SW 1271 (cell line): ENCODE measurements around the gene SIDT2.
A peak's percentile ranks its signal among the peaks of the same experiment; 100 is the strongest.
"Not testable (repeated sequence)": the region's sequence is repeated elsewhere in the genome, so short reads cannot be mapped to it uniquely, and the experiment has no call there.

ENCODE experiments used
- DNase-seq, 2 experiments: peaks; one replicate each; lab custom pipeline; 2025; lab: John Stamatoyannopoulos, UW

The SIDT2 gene

DNA sequence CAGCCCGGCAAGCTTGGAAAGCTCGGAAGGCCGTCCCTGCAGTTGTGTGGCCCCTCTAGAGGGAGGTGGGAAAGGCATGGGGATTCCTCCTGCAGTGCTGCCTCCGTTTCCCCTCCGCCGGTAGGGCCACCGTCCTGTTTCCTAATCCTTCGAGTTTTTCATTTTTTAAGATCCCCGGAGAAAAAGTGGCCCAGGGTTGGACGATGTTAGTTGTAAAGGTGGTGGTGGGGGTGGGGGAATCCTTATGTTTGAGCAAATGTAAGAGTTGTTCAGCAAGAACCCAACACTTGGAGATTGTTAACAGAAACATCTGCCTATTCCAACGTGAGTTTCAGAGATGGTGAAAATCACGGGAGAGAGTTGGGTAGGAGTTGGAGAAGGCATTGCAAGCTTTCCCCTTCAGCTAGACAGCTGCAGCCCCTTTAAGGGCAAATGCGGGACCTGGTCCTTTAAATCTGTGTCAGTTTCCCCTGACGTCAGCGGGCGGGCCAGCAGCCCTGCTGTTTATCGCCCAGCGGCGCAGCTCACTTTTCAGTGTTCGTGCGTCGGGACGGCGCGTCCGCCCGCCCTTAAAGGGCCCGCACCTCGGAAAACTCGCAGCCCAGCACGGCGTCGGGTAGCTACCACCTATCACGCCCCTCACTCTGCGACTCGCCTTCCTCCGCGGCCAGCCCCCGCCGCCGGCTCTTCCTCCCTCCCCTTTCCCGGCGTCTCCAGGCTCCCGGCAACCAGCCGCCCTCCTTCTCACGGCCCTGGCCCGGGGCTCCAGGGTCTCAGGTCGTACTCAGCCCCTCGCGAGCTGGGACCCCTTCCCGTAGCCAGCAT lies at the start of gene SIDT2:
Gene SIDT2, plus strand, starts transcription at position 534 of the 825 bp plus-strand sequence. CDS start 521 bp downstream, outside the sequence.
- DNase-seq = peak; percentile 29 to 80

- not testable (repeated sequence) for DNase-seq
Measured at GRCh38 chr11:117130396-117130795, 48.1 kb upstream of the SIDT2 start.

DNA sequence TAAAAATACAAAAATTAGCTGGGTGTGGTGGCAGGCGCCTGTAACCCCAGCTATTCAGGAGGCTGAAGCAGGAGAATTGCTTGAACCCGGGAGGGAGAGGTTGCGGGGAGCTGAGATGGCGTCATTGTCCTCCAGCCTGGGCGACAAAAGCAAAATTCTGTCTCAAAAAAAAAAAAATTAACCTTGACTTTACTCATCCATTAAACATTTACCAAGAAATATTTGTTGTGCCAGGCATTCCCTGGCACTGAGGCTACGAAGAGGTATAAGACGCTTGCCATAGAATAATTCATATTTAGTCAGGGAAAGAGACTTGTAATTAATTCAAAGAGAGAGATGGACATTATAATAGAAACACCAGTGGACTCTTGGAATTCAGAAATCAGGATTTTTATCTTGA lies 47.7 kb upstream of the SIDT2 start:
- no peak for DNase-seq

GRCh38 chr11:117134431-117134830 lies 44.1 kb upstream of the SIDT2 start:
- no peak for DNase-seq

- DNase-seq = not testable (repeated sequence)
Measured at GRCh38 chr11:117134979-117135378, 43.6 kb upstream of the SIDT2 start.

DNA sequence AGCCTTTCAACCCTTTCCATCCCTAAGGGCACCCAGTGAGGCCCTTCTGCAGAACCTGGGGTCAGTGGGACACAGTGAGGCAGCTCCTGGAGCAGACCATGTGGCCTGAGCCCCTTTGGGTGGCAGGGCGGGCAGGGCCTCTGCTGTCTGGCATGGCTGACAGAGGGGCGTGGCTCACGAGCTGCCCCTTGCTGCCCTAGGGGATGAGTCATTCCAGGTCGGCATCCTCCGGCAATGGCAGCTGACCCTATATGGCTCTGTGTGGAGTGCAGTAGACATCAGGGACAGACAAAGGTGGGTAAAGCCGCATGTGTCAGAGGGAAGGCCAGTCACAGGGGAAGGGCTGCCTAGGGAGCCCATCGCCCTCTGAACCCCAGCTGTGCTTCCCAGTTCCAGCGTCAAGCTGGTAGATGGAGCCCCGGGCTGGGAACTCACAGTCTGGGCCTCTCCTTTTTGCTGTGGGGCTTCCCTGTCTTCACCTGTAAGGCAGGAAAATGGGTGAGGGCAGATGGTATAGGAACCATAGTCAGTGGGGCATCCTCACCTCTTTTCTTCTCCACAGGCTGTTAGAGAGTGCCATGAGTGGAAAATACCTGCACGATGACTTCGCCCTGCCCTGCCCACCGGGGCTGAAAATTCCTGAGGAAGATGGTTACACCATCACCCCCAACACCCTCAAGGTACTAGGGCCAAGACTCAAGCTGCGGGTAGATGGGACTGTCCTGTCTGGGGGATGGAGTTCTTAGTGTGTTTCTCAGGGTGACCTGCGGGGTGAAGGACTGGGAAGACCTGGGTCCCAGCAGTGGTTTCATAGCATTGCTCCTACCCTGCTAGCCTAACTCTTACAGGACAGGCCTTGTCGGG lies 41.1 kb upstream of the SIDT2 start:
- not testable (repeated sequence) for DNase-seq

GRCh38 chr11:117143390-117143789 lies 35.2 kb upstream of the SIDT2 start:
- DNase-seq = no peak

DNA sequence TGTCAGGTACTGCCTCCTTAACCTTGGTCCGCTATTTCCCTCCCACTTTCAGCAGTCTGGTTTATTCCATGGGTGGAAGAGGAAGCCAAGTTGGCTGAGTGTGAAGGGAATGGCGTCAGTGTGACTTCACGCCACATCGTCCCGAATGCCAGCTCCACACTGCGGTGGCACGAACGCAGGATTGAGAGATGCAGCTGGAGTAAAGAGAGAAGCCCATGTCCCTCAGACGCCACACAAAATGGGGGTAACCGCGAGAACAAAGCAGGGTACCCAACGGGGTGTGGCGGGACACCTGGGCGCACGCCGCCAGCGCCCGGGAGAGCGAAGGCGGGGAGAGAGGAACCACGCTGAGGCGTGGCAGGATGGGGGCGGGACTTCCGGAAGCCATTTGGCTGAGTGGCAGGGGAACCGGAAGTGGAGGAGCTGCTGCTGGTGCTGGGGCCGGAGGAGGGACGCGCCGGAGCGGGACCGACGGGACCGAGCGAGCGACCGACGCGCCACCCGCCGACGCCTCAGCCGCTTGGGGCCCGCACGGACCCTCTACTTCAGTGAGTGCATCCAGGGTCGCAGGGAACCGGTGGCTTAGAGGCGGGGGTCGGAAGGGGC lies 34.6 kb upstream of the SIDT2 start, which contains the start of gene PAFAH1B2:
Gene PAFAH1B2, plus strand, starts transcription at position 417 of the 606 bp plus-strand sequence. CDS start 8,161 bp downstream, outside the sequence.
- DNase-seq = peak; percentile 55 to 81

DNA sequence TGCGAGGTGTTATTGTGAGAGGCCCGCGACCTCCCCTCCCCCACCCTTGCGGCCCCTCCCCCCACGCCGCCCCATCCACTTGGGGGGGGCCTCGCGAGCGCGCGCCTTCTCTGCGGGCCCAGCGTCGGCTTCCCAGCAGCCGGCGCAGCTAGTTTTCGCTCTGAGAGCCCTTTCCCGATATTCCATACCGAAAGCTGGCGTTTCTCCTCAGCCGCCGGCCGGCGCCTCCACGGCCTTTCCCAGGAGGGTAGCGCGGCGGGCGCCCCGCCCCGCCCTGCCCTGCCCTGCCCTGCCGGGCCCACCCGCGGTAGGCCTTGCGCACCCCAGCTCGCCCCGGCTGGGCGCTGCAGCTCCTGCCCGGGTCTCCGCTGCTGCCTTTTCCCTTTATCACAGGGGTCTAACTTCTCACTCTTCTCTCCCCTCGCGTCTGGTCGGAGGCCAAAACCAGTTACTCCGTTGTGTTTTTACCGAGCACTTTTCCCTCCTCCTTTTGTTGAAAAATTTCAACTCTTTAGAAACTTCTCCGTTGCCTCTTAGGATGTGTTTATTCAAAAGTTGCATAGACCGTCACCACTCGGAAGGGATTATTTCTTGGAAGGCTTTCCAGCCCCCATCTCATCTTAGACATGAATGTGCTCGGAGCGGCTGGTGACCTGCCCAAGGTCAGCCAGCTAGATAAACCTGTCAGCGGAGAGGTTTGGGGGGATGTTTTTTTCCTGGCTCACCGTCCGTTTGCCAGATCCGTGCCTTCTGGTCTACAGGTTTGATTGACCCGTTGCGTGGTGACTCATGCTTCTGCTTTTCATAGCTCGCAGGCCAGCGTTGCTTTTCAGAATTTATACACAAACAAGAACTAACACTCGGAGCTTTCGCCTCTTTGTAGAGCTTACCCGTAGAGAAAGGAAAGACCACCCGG lies 33.8 kb upstream of the SIDT2 start:
- DNase-seq = peak in 1 of 2 experiments; percentile 48

DNA sequence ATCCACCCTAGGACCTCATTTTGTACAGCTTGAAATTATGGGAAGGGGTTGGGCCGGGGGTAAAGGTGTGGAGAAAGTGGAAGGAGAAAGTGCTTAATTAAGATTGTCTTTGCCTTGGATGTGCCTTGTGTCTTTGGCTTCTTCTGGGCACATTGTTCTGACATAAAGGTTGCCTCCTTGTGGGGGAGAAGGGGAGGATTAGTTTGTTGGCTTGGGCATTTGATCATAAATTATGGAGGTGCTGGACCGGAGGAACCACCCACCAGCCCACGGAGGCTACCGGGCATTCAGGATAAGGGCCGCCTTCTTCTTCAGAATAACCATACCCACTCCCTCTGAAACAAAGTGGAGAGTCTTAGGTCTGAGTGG lies 33.2 kb upstream of the SIDT2 start:
- DNase-seq = peak in 1 of 2 experiments; percentile 39

DNA sequence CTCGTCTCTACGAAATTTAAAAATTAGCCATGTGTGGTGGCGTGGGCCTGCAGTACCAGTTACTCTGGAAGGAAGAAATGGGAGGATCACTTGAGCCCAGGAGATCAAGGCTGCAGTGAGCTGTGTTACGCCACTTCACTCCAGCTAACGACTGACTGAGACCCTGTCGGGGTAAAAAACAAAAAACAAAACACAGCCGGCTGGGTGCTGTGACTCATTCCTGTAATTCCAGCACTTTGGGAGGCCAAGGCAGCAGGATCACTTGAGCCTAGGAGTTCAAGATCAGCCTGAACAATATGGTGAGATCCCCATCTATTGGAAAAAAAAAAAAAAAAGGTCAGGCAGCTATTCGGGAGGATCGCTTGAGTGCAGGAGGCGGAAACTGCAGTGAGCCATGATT lies 32.0 kb upstream of the SIDT2 start:
- no peak for DNase-seq

DNA sequence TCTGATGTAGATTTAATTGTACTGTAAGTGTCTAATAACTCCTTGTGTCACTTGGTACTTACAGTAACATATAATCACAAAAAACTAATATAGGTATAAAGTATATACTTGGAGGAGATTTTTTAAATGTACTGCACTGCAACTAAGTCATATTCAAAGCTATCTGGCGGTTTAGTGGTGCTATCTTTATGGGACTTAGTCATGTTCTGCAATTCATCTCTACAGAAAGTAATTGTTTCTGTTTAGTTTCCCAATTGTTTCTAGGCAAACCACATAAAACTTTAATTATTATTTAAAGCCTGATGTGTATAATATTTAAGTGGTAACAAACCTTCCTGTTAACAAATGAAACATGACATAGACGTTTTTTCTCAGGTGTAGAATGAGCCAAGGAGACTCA lies 26.5 kb upstream of the SIDT2 start:
- DNase-seq = no peak

DNA sequence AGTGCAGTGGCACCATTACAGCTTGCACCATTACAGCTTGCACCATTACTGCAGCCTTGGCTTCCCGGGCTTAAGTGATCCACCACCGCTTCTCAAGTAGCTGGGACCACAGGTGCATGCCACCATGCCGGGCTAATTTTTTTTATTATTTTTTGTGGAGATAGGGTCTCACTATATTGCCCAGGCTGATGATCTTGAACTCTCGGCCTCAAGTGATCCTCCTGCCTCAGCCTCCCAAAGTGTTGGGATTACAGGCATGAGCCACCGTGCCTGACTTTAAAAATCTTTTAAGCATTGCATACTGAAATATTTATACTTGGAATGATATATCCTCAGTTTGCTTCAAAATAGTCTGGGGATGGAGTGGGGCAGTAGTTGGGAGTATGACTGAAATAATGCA lies 24.1 kb upstream of the SIDT2 start:
- DNase-seq = no peak

DNA sequence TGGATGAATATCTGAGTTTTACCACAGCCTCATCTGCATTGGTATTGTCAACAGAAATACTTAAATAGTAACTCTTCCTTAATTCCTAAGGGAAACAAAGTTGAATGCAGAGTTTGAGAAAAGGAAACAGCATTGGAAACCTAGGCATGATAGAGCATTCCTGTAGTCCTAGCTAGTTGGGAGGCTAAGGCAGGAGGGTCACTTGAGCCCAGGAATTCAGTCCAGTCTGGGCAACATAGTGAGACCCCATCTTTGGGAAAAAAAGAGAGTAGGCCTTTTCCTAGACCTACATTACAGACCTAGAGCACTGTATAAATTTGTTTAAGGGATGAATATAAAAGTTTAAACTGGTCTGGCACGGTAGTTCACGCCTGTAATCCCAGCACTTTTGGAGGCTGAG lies 21.0 kb upstream of the SIDT2 start:
- DNase-seq = no peak

DNA sequence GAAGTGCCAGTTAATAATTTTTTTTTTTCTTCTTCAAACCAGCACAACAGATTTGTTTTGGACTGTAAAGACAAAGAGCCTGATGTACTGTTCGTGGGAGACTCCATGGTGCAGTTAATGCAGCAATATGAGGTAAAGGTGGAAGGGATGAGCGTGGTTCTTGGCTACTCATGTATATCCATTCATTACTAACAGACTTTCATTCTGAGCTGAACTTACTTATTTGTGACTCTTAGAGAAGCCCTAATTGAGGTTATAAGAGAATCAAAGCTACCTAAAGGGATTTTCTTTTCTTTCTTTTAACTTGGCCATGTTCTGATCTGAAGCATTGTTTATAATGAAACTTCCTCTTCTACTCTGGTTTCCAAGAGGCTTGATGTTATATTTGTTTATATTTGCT lies 18.7 kb upstream of the SIDT2 start:
- no peak for DNase-seq

GRCh38 chr11:117160826-117161225 lies 17.7 kb upstream of the SIDT2 start:
- DNase-seq = no peak

GRCh38 chr11:117166491-117166890 lies 12.1 kb upstream of the SIDT2 start:
- no peak for DNase-seq

GRCh38 chr11:117169736-117170135 lies 8.8 kb upstream of the SIDT2 start:
- DNase-seq = no peak

DNA sequence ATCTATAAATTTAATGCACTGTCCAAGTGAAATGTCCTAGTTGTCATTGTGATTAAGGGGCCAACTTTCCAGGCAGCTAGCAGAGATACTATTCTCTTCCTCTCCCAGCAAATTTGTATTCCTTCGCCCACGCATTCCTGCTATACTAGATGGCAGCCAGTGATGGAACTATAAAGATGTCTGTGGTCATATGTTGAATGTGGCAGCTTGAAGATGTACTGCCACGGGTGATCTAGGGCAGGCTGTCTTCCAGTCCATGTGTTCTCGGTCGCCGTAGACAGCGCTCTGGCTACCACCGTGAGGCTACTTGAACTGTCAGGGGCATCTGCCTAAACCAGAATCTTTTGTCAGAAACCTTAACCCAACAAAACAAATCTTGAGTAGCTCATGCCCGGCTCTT lies 8.3 kb upstream of the SIDT2 start:
- DNase-seq = no peak

- DNase-seq = no peak
Measured at GRCh38 chr11:117171007-117171403, 7.5 kb upstream of the SIDT2 start.

- no peak for DNase-seq
Measured at GRCh38 chr11:117171404-117172061, 7.0 kb upstream of the SIDT2 start.
